Measurements from ENCODE around the gene EYS. TPM values are rescaled to one million over a fixed set of nuclear protein-coding genes. Genes with fewer than 3 reads are reported as not detected.
"Not testable (repeated sequence)": the region's sequence is repeated elsewhere in the genome, so short reads cannot be mapped to it uniquely, and the experiment has no call there.

EYS gene
- total RNA-seq, 1 experiment from 2014 or later = not detected

- BruUV-seq (replicated peaks) = no TSS peak
- DNase-seq = no peak
- no peak for TF ChIP-seq CTCF (IDR thresholded peaks at IDR 0.05; ENCODE audit: insufficient read depth in 1 of 2, low read depth in 1 of 2, low read length in 1 of 2, severe bottlenecking in 1 of 2, unreplicated experiment in 1 of 2)
- H3K36me3 Mint-ChIP-seq (ENCODE audit: insufficient read depth, unreplicated experiment) = no peaks in the 10 kb centered on the region
- no peaks in the 10 kb centered on the region for H3K9me3 ChIP-seq
- H3K4me3 Mint-ChIP-seq (ENCODE audit: unreplicated experiment) = no peak overlapping the region
- ChIA-PET CTCF (no interaction called here), POLR2A (no interaction called here)
- peaks cover 13% of the 10 kb centered on the region for H3K27me3 Mint-ChIP-seq (ENCODE audit: insufficient read depth, unreplicated experiment)
- intact Hi-C loops (cut with micrococcal nuclease; ENCODE audit: unreplicated experiment) = no loop called here
- no peak overlapping the region for H3K27ac Mint-ChIP-seq (ENCODE audit: unreplicated experiment)
- H3K4me3 ChIP-seq (ENCODE audit: low read depth, low read length) = no peak overlapping the region
- H3K36me3 ChIP-seq (ENCODE audit: control insufficient read depth, insufficient read depth, low read length) = no peaks in the 10 kb centered on the region
- H3K9me3 Mint-ChIP-seq (ENCODE audit: unreplicated experiment) = no peaks in the 10 kb centered on the region
- H3K27me3 ChIP-seq (replicated peaks; ENCODE audit: control insufficient read depth, insufficient read depth, low read length) = no peaks in the 10 kb centered on the region
- no peaks in the 10 kb centered on the region for H3K4me1 Mint-ChIP-seq (ENCODE audit: low read depth, unreplicated experiment)
- H3K4me1 ChIP-seq = no peaks in the 10 kb centered on the region
Observed at GRCh38 chr6:63897459-63897858, 1809.6 kb downstream of the EYS start.

GRCh38 chr6:63888416-63888815 lies 1818.6 kb downstream of the EYS start:
- intact Hi-C loops (cut with micrococcal nuclease; ENCODE audit: unreplicated experiment) = no loop called here
- no peak for TF ChIP-seq CTCF (IDR thresholded peaks at IDR 0.05; ENCODE audit: insufficient read depth in 1 of 2, low read depth in 1 of 2, low read length in 1 of 2, severe bottlenecking in 1 of 2, unreplicated experiment in 1 of 2)
- no peak for DNase-seq
- no peaks in the 10 kb centered on the region for H3K36me3 ChIP-seq (ENCODE audit: control insufficient read depth, insufficient read depth, low read length)
- ChIA-PET POLR2A (no interaction called here), CTCF (no interaction called here)
- H3K4me3 Mint-ChIP-seq (ENCODE audit: unreplicated experiment) = no peak overlapping the region
- H3K36me3 Mint-ChIP-seq (ENCODE audit: insufficient read depth, unreplicated experiment) = no peaks in the 10 kb centered on the region
- no peaks in the 10 kb centered on the region for H3K9me3 Mint-ChIP-seq (ENCODE audit: unreplicated experiment)
- no peaks in the 10 kb centered on the region for H3K4me1 ChIP-seq
- no peak overlapping the region for H3K4me3 ChIP-seq (ENCODE audit: low read depth, low read length)
- no TSS peak for BruUV-seq (replicated peaks)
- no peak overlapping the region for H3K27ac Mint-ChIP-seq (ENCODE audit: unreplicated experiment)
- H3K9me3 ChIP-seq = no peaks in the 10 kb centered on the region
- no peaks in the 10 kb centered on the region for H3K27me3 ChIP-seq (replicated peaks; ENCODE audit: control insufficient read depth, insufficient read depth, low read length)
- peaks cover 10% of the 10 kb centered on the region for H3K27me3 Mint-ChIP-seq (ENCODE audit: insufficient read depth, unreplicated experiment)
- H3K4me1 Mint-ChIP-seq (ENCODE audit: low read depth, unreplicated experiment) = no peaks in the 10 kb centered on the region

GRCh38 chr6:63887804-63888203 lies 1819.2 kb downstream of the EYS start:
- H3K36me3 Mint-ChIP-seq (ENCODE audit: insufficient read depth, unreplicated experiment); H3K4me1 Mint-ChIP-seq (ENCODE audit: low read depth, unreplicated experiment); H3K36me3 ChIP-seq (ENCODE audit: control insufficient read depth, insufficient read depth, low read length); CTCF ChIA-PET; H3K4me1 ChIP-seq; H3K9me3 ChIP-seq; POLR2A ChIA-PET; H3K4me3 ChIP-seq (ENCODE audit: low read depth, low read length); H3K9me3 Mint-ChIP-seq (ENCODE audit: unreplicated experiment); H3K4me3 Mint-ChIP-seq (ENCODE audit: unreplicated experiment); DNase-seq; H3K27me3 ChIP-seq (replicated peaks; ENCODE audit: control insufficient read depth, insufficient read depth, low read length); BruUV-seq (replicated peaks); intact Hi-C loops (cut with micrococcal nuclease; ENCODE audit: unreplicated experiment); H3K27ac Mint-ChIP-seq (ENCODE audit: unreplicated experiment): not testable (repeated sequence)
- peaks cover 12% of the 10 kb centered on the region for H3K27me3 Mint-ChIP-seq (ENCODE audit: insufficient read depth, unreplicated experiment)

Measured in Caco-2 (cell line).